ENCODE results near the gene CIDEC.

GRCh38 chr3:9886328-9886727, 6.3 kb upstream of the CIDEC start:
- TF ChIP-seq CTCF (IDR thresholded peaks at IDR 0.05) (no peak), POLR2A (IDR thresholded peaks at IDR 0.05) (no peak)

Data from testis (tissue), 2 donors.